Measurements from ENCODE around the gene CHRM1.

Gene CHRM1

DNA sequence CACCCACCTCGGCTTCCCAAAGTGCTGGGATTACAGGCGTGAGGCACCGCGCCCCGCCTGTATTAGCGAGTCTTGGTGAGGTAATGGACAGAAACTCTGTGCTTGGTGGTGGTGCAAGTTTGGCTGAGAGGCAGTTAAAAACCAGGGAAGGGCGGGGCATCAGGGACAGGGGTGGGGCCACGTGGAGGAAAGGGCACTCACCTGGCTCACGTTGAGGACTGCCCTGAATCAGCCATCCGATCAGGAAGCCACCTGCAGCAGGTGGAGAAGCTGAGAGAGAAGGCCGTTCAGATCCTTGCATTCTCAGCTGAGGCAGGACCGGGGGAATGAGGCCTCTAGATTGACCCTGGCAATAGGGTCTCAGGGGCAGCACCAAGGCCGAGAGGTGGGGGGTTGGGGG is 12.1 kb upstream of the CHRM1 start:
- TF ChIP-seq, protein P1, sequence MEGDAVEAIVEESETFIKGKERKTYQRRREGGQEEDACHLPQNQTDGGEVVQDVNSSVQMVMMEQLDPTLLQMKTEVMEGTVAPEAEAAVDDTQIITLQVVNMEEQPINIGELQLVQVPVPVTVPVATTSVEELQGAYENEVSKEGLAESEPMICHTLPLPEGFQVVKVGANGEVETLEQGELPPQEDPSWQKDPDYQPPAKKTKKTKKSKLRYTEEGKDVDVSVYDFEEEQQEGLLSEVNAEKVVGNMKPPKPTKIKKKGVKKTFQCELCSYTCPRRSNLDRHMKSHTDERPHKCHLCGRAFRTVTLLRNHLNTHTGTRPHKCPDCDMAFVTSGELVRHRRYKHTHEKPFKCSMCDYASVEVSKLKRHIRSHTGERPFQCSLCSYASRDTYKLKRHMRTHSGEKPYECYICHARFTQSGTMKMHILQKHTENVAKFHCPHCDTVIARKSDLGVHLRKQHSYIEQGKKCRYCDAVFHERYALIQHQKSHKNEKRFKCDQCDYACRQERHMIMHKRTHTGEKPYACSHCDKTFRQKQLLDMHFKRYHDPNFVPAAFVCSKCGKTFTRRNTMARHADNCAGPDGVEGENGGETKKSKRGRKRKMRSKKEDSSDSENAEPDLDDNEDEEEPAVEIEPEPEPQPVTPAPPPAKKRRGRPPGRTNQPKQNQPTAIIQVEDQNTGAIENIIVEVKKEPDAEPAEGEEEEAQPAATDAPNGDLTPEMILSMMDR (IDR thresholded peaks at IDR 0.05), result no peak
- no peaks in the 10 kb centered on the region for H3K36me3 ChIP-seq (ENCODE audit: control insufficient read depth, insufficient read depth, low read length)
- H3K27me3 ChIP-seq (ENCODE audit: control insufficient read depth, insufficient read depth, low read length), result no peaks in the 10 kb centered on the region

GRCh38 chr11:62931499-62932278 is 10.5 kb upstream of the CHRM1 start:
- Histone ChIP-seq H3K4me1 (no peaks in the 10 kb centered on the region), H3K27ac (no peak overlapping the region), H3K79me2 (no peaks in the 10 kb centered on the region), H3K4me2 (ENCODE audit: low read length) (no peak overlapping the region), H3K4me3 (ENCODE audit: low read depth, low read length) (no peak overlapping the region), H3K27me3 (ENCODE audit: control insufficient read depth, insufficient read depth, low read length) (no peaks in the 10 kb centered on the region), H3K36me3 (ENCODE audit: control insufficient read depth, insufficient read depth, low read length) (no peaks in the 10 kb centered on the region), H3K9me3 (ENCODE audit: control insufficient read depth, low read length) (no peaks in the 10 kb centered on the region), H3K9ac (no peak overlapping the region), H2AFZ (no peak overlapping the region)
- TF ChIP-seq, protein P1 (IDR thresholded peaks at IDR 0.05), result no peak

More for the DNA sequence above, 12.1 kb upstream of the CHRM1 start:
- Histone ChIP-seq H3K4me1 (no peaks in the 10 kb centered on the region), H3K9ac (no peak overlapping the region), H3K4me3 (ENCODE audit: low read depth, low read length) (no peak overlapping the region), H3K4me2 (ENCODE audit: low read length) (no peak overlapping the region), H3K9me3 (ENCODE audit: control insufficient read depth, low read length) (no peaks in the 10 kb centered on the region), H3K79me2 (no peaks in the 10 kb centered on the region), H2AFZ (no peak overlapping the region), H3K27ac (no peak overlapping the region)

DNA sequence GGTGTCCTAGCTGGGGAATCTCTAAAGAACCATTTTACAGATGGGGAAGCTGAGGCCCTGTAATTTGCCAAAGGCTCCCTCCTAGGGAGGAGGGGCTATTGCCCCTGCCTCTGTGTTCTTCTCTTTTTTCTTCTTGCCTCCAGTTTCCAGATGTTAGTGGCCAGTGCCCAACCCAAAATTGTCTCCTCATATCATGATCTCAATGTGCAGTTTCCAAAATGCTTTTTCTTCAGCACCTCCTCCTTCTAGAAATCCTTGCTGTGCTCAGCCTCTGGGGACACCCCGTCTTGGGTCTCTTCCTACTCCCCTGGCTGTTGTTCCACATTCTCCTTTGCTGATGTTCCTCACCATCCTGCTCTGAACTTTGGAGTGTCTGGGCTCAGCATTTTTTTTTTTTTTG is 9.5 kb upstream of the CHRM1 start:
- TF ChIP-seq, protein P1 (IDR thresholded peaks at IDR 0.05), result no peak
- Histone ChIP-seq H3K36me3 (ENCODE audit: control insufficient read depth, insufficient read depth, low read length) (no peaks in the 10 kb centered on the region), H3K4me1 (no peaks in the 10 kb centered on the region), H2AFZ (no peak overlapping the region), H3K9ac (no peak overlapping the region), H3K27ac (no peak overlapping the region), H3K27me3 (ENCODE audit: control insufficient read depth, insufficient read depth, low read length) (no peaks in the 10 kb centered on the region), H3K79me2 (no peaks in the 10 kb centered on the region), H3K9me3 (ENCODE audit: control insufficient read depth, low read length) (no peaks in the 10 kb centered on the region), H3K4me3 (ENCODE audit: low read depth, low read length) (no peak overlapping the region), H3K4me2 (ENCODE audit: low read length) (no peak overlapping the region)

DNA sequence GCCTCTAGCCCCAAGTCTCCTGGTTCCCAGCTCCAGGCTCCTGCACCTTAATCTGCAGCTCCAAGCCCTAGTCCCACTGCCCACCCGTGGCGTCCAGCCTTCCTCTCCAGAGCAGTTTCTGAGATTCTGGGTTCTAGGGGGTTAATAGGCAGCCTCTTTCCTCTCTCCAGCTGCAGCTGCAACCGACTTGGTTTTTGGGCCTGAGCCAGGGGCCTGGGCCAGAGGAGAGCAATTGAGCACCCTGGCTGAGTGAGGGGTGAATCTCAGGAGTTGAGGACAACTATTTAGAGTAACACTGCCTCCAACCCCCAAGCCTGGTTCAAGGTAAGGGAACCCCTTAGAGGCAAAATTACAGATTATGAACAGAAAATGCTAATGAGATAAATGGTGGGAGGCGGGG is 9.0 kb upstream of the CHRM1 start:
- no peak overlapping the region for H3K4me2 ChIP-seq (ENCODE audit: low read length)
- H3K4me3 ChIP-seq (ENCODE audit: low read depth, low read length), result no peak overlapping the region
- H2AFZ ChIP-seq, result no peak overlapping the region
- no peaks in the 10 kb centered on the region for H3K27me3 ChIP-seq (ENCODE audit: control insufficient read depth, insufficient read depth, low read length)
- H3K4me1 ChIP-seq, result no peaks in the 10 kb centered on the region
- no peak overlapping the region for H3K9ac ChIP-seq
- H3K79me2 ChIP-seq, result no peaks in the 10 kb centered on the region
- H3K9me3 ChIP-seq (ENCODE audit: control insufficient read depth, low read length), result no peaks in the 10 kb centered on the region
- no peak overlapping the region for H3K27ac ChIP-seq
- H3K36me3 ChIP-seq (ENCODE audit: control insufficient read depth, insufficient read depth, low read length), result no peaks in the 10 kb centered on the region
- TF ChIP-seq, protein P1 (IDR thresholded peaks at IDR 0.05), result no peak

DNA sequence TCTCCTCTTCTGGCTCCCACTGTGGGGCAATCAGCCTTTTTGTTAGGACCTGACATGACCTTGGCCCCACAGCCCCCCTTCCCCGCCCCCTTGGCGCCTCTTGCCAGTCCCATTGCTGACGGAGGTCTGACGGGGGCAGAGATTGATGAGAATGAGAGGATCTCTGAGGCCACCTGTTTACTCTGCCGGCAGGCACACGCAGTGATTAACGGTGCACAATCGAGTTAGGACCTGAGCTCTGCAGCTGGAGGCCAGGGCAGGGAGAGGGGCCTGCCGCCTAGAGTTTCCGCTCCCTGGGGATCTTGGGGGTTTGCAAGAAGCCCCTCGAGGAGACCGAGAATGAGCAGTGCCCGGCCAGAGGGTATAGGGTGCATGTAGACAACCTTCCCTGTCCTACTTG is 6.8 kb upstream of the CHRM1 start:
- no peaks in the 10 kb centered on the region for H3K79me2 ChIP-seq
- no peaks in the 10 kb centered on the region for H3K27me3 ChIP-seq (ENCODE audit: control insufficient read depth, insufficient read depth, low read length)
- no peak overlapping the region for H3K4me3 ChIP-seq (ENCODE audit: low read depth, low read length)
- TF ChIP-seq, protein P1 (IDR thresholded peaks at IDR 0.05), result no peak
- H3K4me1 ChIP-seq, result no peaks in the 10 kb centered on the region
- H3K9me3 ChIP-seq (ENCODE audit: control insufficient read depth, low read length), result no peaks in the 10 kb centered on the region
- H3K9ac ChIP-seq, result no peak overlapping the region
- no peak overlapping the region for H2AFZ ChIP-seq
- H3K36me3 ChIP-seq (ENCODE audit: control insufficient read depth, insufficient read depth, low read length), result no peaks in the 10 kb centered on the region
- H3K4me2 ChIP-seq (ENCODE audit: low read length), result no peak overlapping the region
- no peak overlapping the region for H3K27ac ChIP-seq
